Measurements from ENCODE around the gene EPS8L2.

The EPS8L2 gene

GRCh38 chr11:760236-760635 is 54.2 kb downstream of the EPS8L2 start:
- Histone ChIP-seq H3K27me3 (ENCODE audit: control insufficient read depth, insufficient read depth, low read length) (no peaks in the 10 kb centered on the region), H3K4me3 (ENCODE audit: low read length) (no peak overlapping the region), H3K36me3 (ENCODE audit: insufficient read depth, low read length) (peaks cover 76% of the 10 kb centered on the region)

GRCh38 chr11:761526-762108 is 55.6 kb downstream of the EPS8L2 start:
- Histone ChIP-seq H3K27me3 (ENCODE audit: control insufficient read depth, insufficient read depth, low read length) (no peaks in the 10 kb centered on the region), H3K36me3 (ENCODE audit: insufficient read depth, low read length) (peaks cover 76% of the 10 kb centered on the region), H3K4me3 (ENCODE audit: low read length) (no peak overlapping the region)

More at GRCh38 chr11:760236-760635, 54.2 kb downstream of the EPS8L2 start:
- no peaks in the 10 kb centered on the region for H3K9me3 ChIP-seq (replicated peaks; ENCODE audit: low read length)
- H3K4me1 ChIP-seq (ENCODE audit: control insufficient read depth, insufficient read depth, low read length), result peaks cover 14% of the 10 kb centered on the region
- no peak overlapping the region for H3K9ac ChIP-seq (ENCODE audit: low read depth, low read length)
- no peak overlapping the region for H3K4me2 ChIP-seq (ENCODE audit: low read length)

GRCh38 chr11:762421-763072 is 56.5 kb downstream of the EPS8L2 start:
- H3K4me2 ChIP-seq (ENCODE audit: low read length), result peak overlapping the region; percentile 35
- H3K36me3 ChIP-seq (ENCODE audit: insufficient read depth, low read length), result peaks cover 77% of the 10 kb centered on the region
- H3K4me1 ChIP-seq (ENCODE audit: control insufficient read depth, insufficient read depth, low read length), result peaks cover 18% of the 10 kb centered on the region
- no peaks in the 10 kb centered on the region for H3K27me3 ChIP-seq (ENCODE audit: control insufficient read depth, insufficient read depth, low read length)
- peak overlapping the region; percentile 2 for H3K9ac ChIP-seq (ENCODE audit: low read depth, low read length)
- H3K4me3 ChIP-seq (ENCODE audit: low read length), result no peak overlapping the region
- no peaks in the 10 kb centered on the region for H3K9me3 ChIP-seq (replicated peaks; ENCODE audit: low read length)

More at GRCh38 chr11:761526-762108, 55.6 kb downstream of the EPS8L2 start:
- peaks cover 16% of the 10 kb centered on the region for H3K4me1 ChIP-seq (ENCODE audit: control insufficient read depth, insufficient read depth, low read length)
- no peaks in the 10 kb centered on the region for H3K9me3 ChIP-seq (replicated peaks; ENCODE audit: low read length)
- no peak overlapping the region for H3K4me2 ChIP-seq (ENCODE audit: low read length)
- no peak overlapping the region for H3K9ac ChIP-seq (ENCODE audit: low read depth, low read length)

- H3K9ac ChIP-seq (ENCODE audit: low read depth, low read length), result no peak overlapping the region
- no peak overlapping the region for H3K4me2 ChIP-seq (ENCODE audit: low read length)
Measured at GRCh38 chr11:763073-763463, 57.0 kb downstream of the EPS8L2 start.

GRCh38 chr11:763549-764321 is 57.7 kb downstream of the EPS8L2 start:
- no peak overlapping the region for H3K9ac ChIP-seq (ENCODE audit: low read depth, low read length)
- H3K4me1 ChIP-seq (ENCODE audit: control insufficient read depth, insufficient read depth, low read length), result peaks cover 18% of the 10 kb centered on the region
- peaks cover 74% of the 10 kb centered on the region for H3K36me3 ChIP-seq (ENCODE audit: insufficient read depth, low read length)
- H3K9me3 ChIP-seq (replicated peaks; ENCODE audit: low read length), result no peaks in the 10 kb centered on the region
- no peak overlapping the region for H3K4me3 ChIP-seq (ENCODE audit: low read length)
- no peak overlapping the region for H3K4me2 ChIP-seq (ENCODE audit: low read length)
- H3K27me3 ChIP-seq (ENCODE audit: control insufficient read depth, insufficient read depth, low read length), result no peaks in the 10 kb centered on the region

More at GRCh38 chr11:763073-763463, 57.0 kb downstream of the EPS8L2 start:
- H3K4me3 ChIP-seq (ENCODE audit: low read length), result no peak overlapping the region
- peaks cover 18% of the 10 kb centered on the region for H3K4me1 ChIP-seq (ENCODE audit: control insufficient read depth, insufficient read depth, low read length)
- peaks cover 74% of the 10 kb centered on the region for H3K36me3 ChIP-seq (ENCODE audit: insufficient read depth, low read length)
- no peaks in the 10 kb centered on the region for H3K9me3 ChIP-seq (replicated peaks; ENCODE audit: low read length)
- no peaks in the 10 kb centered on the region for H3K27me3 ChIP-seq (ENCODE audit: control insufficient read depth, insufficient read depth, low read length)

GRCh38 chr11:764322-765024 is 58.4 kb downstream of the EPS8L2 start:
- Histone ChIP-seq H3K9ac (ENCODE audit: low read depth, low read length) (no peak overlapping the region), H3K27me3 (ENCODE audit: control insufficient read depth, insufficient read depth, low read length) (no peaks in the 10 kb centered on the region), H3K4me1 (ENCODE audit: control insufficient read depth, insufficient read depth, low read length) (peaks cover 18% of the 10 kb centered on the region), H3K4me3 (ENCODE audit: low read length) (no peak overlapping the region), H3K4me2 (ENCODE audit: low read length) (no peak overlapping the region), H3K9me3 (replicated peaks; ENCODE audit: low read length) (no peaks in the 10 kb centered on the region), H3K36me3 (ENCODE audit: insufficient read depth, low read length) (peaks cover 70% of the 10 kb centered on the region)

GRCh38 chr11:765025-765801 is 59.2 kb downstream of the EPS8L2 start:
- Histone ChIP-seq H3K9ac (ENCODE audit: low read depth, low read length) (no peak overlapping the region), H3K9me3 (replicated peaks; ENCODE audit: low read length) (no peaks in the 10 kb centered on the region), H3K36me3 (ENCODE audit: insufficient read depth, low read length) (peaks cover 69% of the 10 kb centered on the region), H3K4me1 (ENCODE audit: control insufficient read depth, insufficient read depth, low read length) (peaks cover 18% of the 10 kb centered on the region), H3K4me2 (ENCODE audit: low read length) (no peak overlapping the region), H3K27me3 (ENCODE audit: control insufficient read depth, insufficient read depth, low read length) (no peaks in the 10 kb centered on the region), H3K4me3 (ENCODE audit: low read length) (no peak overlapping the region)

GRCh38 chr11:765802-766091 is 59.7 kb downstream of the EPS8L2 start:
- no peak overlapping the region for H3K4me3 ChIP-seq (ENCODE audit: low read length)
- H3K36me3 ChIP-seq (ENCODE audit: insufficient read depth, low read length), result peaks cover 71% of the 10 kb centered on the region
- peaks cover 18% of the 10 kb centered on the region for H3K4me1 ChIP-seq (ENCODE audit: control insufficient read depth, insufficient read depth, low read length)
- H3K9me3 ChIP-seq (replicated peaks; ENCODE audit: low read length), result no peaks in the 10 kb centered on the region
- H3K27me3 ChIP-seq (ENCODE audit: control insufficient read depth, insufficient read depth, low read length), result no peaks in the 10 kb centered on the region
- no peak overlapping the region for H3K9ac ChIP-seq (ENCODE audit: low read depth, low read length)
- no peak overlapping the region for H3K4me2 ChIP-seq (ENCODE audit: low read length)

GRCh38 chr11:766106-766935 is 60.3 kb downstream of the EPS8L2 start:
- no peaks in the 10 kb centered on the region for H3K9me3 ChIP-seq (replicated peaks; ENCODE audit: low read length)
- H3K36me3 ChIP-seq (ENCODE audit: insufficient read depth, low read length), result peaks cover 72% of the 10 kb centered on the region
- H3K27me3 ChIP-seq (ENCODE audit: control insufficient read depth, insufficient read depth, low read length), result no peaks in the 10 kb centered on the region
- no peak overlapping the region for H3K9ac ChIP-seq (ENCODE audit: low read depth, low read length)
- peaks cover 18% of the 10 kb centered on the region for H3K4me1 ChIP-seq (ENCODE audit: control insufficient read depth, insufficient read depth, low read length)
- H3K4me3 ChIP-seq (ENCODE audit: low read length), result no peak overlapping the region
- no peak overlapping the region for H3K4me2 ChIP-seq (ENCODE audit: low read length)

GRCh38 chr11:766936-767210 is 60.8 kb downstream of the EPS8L2 start:
- no peak overlapping the region for H3K4me2 ChIP-seq (ENCODE audit: low read length)
- no peak overlapping the region for H3K9ac ChIP-seq (ENCODE audit: low read depth, low read length)
- no peak overlapping the region for H3K4me3 ChIP-seq (ENCODE audit: low read length)
- H3K9me3 ChIP-seq (replicated peaks; ENCODE audit: low read length), result no peaks in the 10 kb centered on the region
- peaks cover 18% of the 10 kb centered on the region for H3K4me1 ChIP-seq (ENCODE audit: control insufficient read depth, insufficient read depth, low read length)
- peaks cover 72% of the 10 kb centered on the region for H3K36me3 ChIP-seq (ENCODE audit: insufficient read depth, low read length)
- H3K27me3 ChIP-seq (ENCODE audit: control insufficient read depth, insufficient read depth, low read length), result no peaks in the 10 kb centered on the region
